Measurements from ENCODE around the gene CELSR1. TPM values are rescaled to one million over a fixed set of nuclear protein-coding genes. Genes with fewer than 3 reads are reported as not detected.

The CELSR1 gene
- total RNA-seq, 2 experiments from 2014 or later, result 3.7 to 5.2 TPM

DNA sequence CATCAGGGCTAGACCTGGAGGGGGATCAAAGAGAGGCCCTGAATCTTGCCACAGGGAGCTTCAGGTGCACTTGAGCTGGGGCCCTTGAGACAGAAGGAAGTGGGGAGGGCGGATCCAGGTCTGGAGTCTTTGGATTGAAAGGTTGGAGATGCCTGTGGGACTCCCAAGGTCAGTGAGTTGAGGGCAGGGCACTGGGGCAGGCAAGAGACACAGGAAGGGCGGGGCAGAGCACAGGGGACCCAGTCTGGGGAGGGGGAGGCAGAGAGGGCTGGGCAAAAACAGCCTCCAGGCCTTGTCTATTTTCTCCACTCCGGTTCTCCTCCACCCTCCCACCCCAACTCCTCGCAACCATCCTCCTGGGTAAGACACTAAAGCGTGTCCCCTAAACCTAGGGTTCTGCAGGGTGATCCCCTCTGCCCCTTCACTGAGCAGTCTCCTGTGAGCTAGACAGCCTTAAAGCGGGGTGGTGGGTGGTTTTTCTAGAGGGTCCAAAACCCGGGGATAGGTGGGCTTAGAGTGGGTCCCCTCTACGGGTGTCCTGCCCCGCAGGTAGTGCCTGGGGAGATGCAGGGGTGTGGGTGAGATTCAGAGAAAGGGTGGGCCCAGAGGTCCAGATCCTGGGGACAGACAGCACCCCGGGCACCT is 38.6 kb upstream of the CELSR1 start:
- no peak for DNase-seq (ENCODE audit: low spot score)
- H3K9me2 ChIP-seq (ENCODE audit: insufficient read depth, low read length), result no peaks in the 10 kb centered on the region
- no peaks in the 10 kb centered on the region for H4K20me1 ChIP-seq (ENCODE audit: insufficient read depth, low read length)
- CTCF ChIA-PET (ENCODE audit: unreplicated experiment), result no interaction called here
- BruUV-seq (replicated peaks), result no TSS peak
- intact Hi-C loops (cut with micrococcal nuclease; ENCODE audit: unreplicated experiment), result no loop called here
- H3K27ac ChIP-seq (ENCODE audit: low read depth, low read length, poor library complexity, severe bottlenecking), result no peak overlapping the region
- peaks cover 22% of the 10 kb centered on the region for H3K4me1 ChIP-seq (ENCODE audit: insufficient read depth, low read length, poor library complexity, severe bottlenecking)
- POLR2A ChIA-PET, result no interaction called here
- peak overlapping the region; percentile 50 for H3K4me3 ChIP-seq (ENCODE audit: low read depth, low read length, poor library complexity, severe bottlenecking)
- 0 out of 2 replicates have a peak overlapping the region, but pooled peaks have one; percentile 9 for H2AFZ ChIP-seq (ENCODE audit: low read length)
- TF ChIP-seq, protein P1, sequence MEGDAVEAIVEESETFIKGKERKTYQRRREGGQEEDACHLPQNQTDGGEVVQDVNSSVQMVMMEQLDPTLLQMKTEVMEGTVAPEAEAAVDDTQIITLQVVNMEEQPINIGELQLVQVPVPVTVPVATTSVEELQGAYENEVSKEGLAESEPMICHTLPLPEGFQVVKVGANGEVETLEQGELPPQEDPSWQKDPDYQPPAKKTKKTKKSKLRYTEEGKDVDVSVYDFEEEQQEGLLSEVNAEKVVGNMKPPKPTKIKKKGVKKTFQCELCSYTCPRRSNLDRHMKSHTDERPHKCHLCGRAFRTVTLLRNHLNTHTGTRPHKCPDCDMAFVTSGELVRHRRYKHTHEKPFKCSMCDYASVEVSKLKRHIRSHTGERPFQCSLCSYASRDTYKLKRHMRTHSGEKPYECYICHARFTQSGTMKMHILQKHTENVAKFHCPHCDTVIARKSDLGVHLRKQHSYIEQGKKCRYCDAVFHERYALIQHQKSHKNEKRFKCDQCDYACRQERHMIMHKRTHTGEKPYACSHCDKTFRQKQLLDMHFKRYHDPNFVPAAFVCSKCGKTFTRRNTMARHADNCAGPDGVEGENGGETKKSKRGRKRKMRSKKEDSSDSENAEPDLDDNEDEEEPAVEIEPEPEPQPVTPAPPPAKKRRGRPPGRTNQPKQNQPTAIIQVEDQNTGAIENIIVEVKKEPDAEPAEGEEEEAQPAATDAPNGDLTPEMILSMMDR (conservative IDR thresholded peaks at IDR 0.05; ENCODE audit: low read length), result no peak
- TF ChIP-seq EZH2phosphoT487 (IDR thresholded peaks at IDR 0.05; ENCODE audit: borderline replicate concordance, low read depth, low read length), result no peak
- H3K9me3 ChIP-seq (ENCODE audit: low read length), result peaks cover 6% of the 10 kb centered on the region; the same call in 1 of the 2 replicates
- no peaks in the 10 kb centered on the region for H3K36me3 ChIP-seq (ENCODE audit: insufficient read depth, low read length)
- H3K79me2 ChIP-seq (ENCODE audit: insufficient read depth, low read depth, low read length), result no peaks in the 10 kb centered on the region
- H3K4me2 ChIP-seq (ENCODE audit: low read length), result peak overlapping the region; percentile 62

DNA sequence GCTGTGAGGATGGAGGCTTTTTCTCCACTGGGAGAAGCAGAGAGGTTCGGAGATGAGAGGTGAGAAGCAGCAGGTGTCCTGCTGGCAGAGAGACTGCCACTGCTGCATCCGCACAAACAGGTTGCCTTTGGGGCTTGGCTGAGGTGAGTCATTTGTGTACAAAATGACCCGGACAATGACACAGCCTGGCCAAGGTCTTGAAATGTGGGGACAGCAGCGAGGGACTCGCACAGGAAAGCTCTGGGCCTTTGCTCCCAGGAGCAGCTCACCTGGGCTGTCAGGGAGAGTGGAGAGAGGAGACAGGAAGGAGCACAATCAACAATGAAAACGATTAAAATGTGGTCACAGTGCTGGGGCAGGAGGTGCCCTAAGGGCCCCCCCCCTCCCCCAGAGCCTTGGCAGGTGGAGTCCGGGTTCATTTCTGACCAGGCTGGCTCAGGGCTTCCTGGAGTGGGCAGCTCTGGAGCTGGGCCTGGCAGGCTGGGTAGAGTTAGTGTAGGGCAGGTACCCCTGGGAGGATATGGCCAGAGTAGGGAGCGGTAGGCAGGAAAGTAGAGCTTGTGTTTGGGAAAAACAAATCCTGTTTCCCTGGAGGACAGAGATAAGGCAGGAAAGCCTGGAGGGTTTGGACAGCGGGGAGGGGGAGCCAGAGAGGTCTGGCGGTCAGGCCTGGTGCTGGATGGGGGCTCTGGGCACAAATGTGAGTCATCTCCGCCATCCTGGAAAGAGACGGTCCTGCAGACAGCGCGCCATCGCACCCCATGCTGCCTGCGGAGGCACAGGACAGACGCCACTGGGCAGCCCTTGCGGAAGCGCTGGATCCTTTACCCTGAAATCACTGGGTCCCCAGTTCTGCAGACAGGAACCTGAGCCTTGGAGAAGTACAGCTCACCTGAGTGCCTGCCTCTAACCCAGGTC is 37.8 kb upstream of the CELSR1 start:
- H3K79me2 ChIP-seq (ENCODE audit: insufficient read depth, low read depth, low read length), result no peaks in the 10 kb centered on the region
- H3K9me2 ChIP-seq (ENCODE audit: insufficient read depth, low read length), result no peaks in the 10 kb centered on the region
- CTCF ChIA-PET (ENCODE audit: unreplicated experiment), result no interaction called here
- no peak overlapping the region for H2AFZ ChIP-seq (ENCODE audit: low read length)
- H3K4me2 ChIP-seq (ENCODE audit: low read length), result no peak overlapping the region
- no peak overlapping the region for H3K27ac ChIP-seq (ENCODE audit: low read depth, low read length, poor library complexity, severe bottlenecking)
- H3K36me3 ChIP-seq (ENCODE audit: insufficient read depth, low read length), result no peaks in the 10 kb centered on the region
- POLR2A ChIA-PET, result no interaction called here
- peaks cover 18% of the 10 kb centered on the region for H3K4me1 ChIP-seq (ENCODE audit: insufficient read depth, low read length, poor library complexity, severe bottlenecking)
- H3K4me3 ChIP-seq (ENCODE audit: low read depth, low read length, poor library complexity, severe bottlenecking), result no peak overlapping the region
- no TSS peak for BruUV-seq (replicated peaks)
- no peak for TF ChIP-seq EZH2phosphoT487 (IDR thresholded peaks at IDR 0.05; ENCODE audit: borderline replicate concordance, low read depth, low read length)
- TF ChIP-seq, protein P1 (conservative IDR thresholded peaks at IDR 0.05; ENCODE audit: low read length), result no peak
- H4K20me1 ChIP-seq (ENCODE audit: insufficient read depth, low read length), result no peaks in the 10 kb centered on the region
- intact Hi-C loops (cut with micrococcal nuclease; ENCODE audit: unreplicated experiment), result no loop called here
- DNase-seq (ENCODE audit: low spot score), result no peak
- peaks cover 6% of the 10 kb centered on the region; the same call in 1 of the 2 replicates for H3K9me3 ChIP-seq (ENCODE audit: low read length)

All from OCI-LY7 (cell line).